Upper lobe of right lung (tissue), 1 donor: ENCODE data around the gene BRSK2. TPM values are rescaled to one million over a fixed set of nuclear protein-coding genes. Genes with fewer than 3 reads are reported as not detected.

Source experiments
- ATAC-seq: fragments of 200-7000 bp; cut with Tn5 transposase; one replicate; pipeline ENCODE4 v1.9.1; 2020; ENCODE audit warnings: mild to moderate bottlenecking, moderate library complexity
- DNase-seq: peaks from one replicate; pipeline ENCODE4 v3.0.0-alpha.2; 2020
- H3K27ac ChIP-seq: fragments of 200-600 bp; one replicate; pipeline ENCODE4 v1.8.0; 2022
- H3K27me3 ChIP-seq: fragments of 200-600 bp; one replicate; pipeline ENCODE4 v1.8.0; 2022; ENCODE audit warnings: mild to moderate bottlenecking
- H3K36me3 ChIP-seq: fragments of 200-600 bp; one replicate; pipeline ENCODE4 v1.8.0; 2022
- H3K4me1 ChIP-seq: fragments of 200-600 bp; one replicate; pipeline ENCODE4 v1.8.0; 2022
- H3K4me3 ChIP-seq: fragments of 200-600 bp; one replicate; pipeline ENCODE4 v1.8.0; 2022; ENCODE audit warnings: mild to moderate bottlenecking
- H3K9me3 ChIP-seq: fragments of 200-600 bp; one replicate; pipeline ENCODE4 v1.8.0; 2022
- intact Hi-C: fragments of 100-400 bp; cut with DNase I; formaldehyde crosslinking; loops from one replicate; pipeline ENCODE4 v1.11.0; 2022
- total RNA-seq: library from RNA; stranded (reverse); fragmentation: NEBNext Ultra II Directional; extraction: Animal tissue kit (Norgen Biotek cat#: 25700); gene quantifications from one replicate; pipeline ENCODE4 v1.2.1, GENCODE V29; 2021
- TF ChIP-seq, protein P1 (sequence below): fragments of 200-600 bp; IDR thresholded peaks from one replicate; pipeline ENCODE4 v1.8.0; 2022; ENCODE audit warnings: antibody characterized with exemption
- donor health status: DM: no; HTN: yes; CAD: no; lungs with severe emphysema.

The BRSK2 gene
- total RNA-seq, 1 donor from 2014 or later: 0.26 TPM

DNA sequence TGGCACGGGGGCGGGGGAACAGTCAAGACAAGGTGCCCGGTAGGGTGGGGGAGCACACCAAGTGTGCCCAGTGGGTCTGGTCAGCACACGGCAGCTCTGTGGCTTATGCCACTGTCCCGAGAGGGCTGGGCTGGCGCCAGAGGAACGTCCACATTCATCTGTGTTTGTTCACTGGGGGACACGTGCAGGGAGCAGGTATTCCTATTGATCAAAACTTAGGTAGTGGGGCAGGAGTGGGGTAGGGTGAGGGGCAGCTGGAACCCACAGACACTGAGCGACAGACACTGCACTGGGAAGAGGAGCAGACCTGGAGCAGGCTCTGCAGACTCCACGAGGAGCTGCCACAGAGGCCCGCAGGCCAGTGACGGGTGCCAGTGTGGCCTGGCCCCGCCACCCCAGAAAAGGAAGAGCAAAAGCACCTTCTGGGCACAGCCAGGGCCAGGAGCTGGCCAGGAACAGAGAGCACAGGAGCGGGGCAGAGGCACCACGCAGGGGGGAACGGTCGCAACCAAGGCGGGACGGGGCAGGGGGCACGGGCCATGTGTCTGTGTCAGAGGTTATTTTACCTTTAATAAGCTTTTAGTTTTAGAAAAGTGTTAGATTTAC is 98.9 kb downstream of the BRSK2 start:
- no peaks in the 10 kb centered on the region for H3K27me3 ChIP-seq
- peaks cover 34% of the 10 kb centered on the region for H3K4me1 ChIP-seq
- DNase-seq (peak; percentile 45), ATAC-seq (no peak)
- H3K36me3 ChIP-seq: no peaks in the 10 kb centered on the region
- TF ChIP-seq, protein P1, sequence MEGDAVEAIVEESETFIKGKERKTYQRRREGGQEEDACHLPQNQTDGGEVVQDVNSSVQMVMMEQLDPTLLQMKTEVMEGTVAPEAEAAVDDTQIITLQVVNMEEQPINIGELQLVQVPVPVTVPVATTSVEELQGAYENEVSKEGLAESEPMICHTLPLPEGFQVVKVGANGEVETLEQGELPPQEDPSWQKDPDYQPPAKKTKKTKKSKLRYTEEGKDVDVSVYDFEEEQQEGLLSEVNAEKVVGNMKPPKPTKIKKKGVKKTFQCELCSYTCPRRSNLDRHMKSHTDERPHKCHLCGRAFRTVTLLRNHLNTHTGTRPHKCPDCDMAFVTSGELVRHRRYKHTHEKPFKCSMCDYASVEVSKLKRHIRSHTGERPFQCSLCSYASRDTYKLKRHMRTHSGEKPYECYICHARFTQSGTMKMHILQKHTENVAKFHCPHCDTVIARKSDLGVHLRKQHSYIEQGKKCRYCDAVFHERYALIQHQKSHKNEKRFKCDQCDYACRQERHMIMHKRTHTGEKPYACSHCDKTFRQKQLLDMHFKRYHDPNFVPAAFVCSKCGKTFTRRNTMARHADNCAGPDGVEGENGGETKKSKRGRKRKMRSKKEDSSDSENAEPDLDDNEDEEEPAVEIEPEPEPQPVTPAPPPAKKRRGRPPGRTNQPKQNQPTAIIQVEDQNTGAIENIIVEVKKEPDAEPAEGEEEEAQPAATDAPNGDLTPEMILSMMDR: no peak
- no peak overlapping the region for H3K4me3 ChIP-seq
- no peaks in the 10 kb centered on the region for H3K9me3 ChIP-seq
- H3K27ac ChIP-seq: no peak overlapping the region
- intact Hi-C loops: no loop called here

DNA sequence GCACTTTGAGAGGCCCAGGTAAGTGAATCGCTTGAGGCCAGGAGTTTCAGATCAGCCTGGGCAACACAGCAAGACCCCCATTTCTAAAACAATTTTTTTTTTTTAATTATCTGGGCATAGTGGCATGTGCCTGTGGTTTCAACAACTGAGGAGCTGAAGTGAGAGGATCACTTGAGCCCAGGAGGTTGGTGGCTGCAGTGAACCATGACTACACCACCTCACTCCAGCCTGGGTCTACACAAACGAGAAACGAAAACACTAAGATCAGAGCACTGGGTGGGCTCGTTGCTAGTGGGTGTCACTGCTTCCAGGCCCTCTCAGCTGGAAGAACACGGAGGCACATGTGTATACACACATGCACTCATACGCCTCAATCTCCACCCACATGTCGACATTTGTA is 100.9 kb downstream of the BRSK2 start:
- Histone ChIP-seq H3K4me1 (peaks cover 31% of the 10 kb centered on the region), H3K27ac (no peak overlapping the region), H3K36me3 (no peaks in the 10 kb centered on the region), H3K27me3 (no peaks in the 10 kb centered on the region), H3K4me3 (no peak overlapping the region), H3K9me3 (no peaks in the 10 kb centered on the region)
- intact Hi-C loops: no loop called here
- TF ChIP-seq, protein P1: no peak
- DNase-seq (peak; percentile 16), ATAC-seq (no peak)

GRCh38 chr11:1491379-1491778 is 101.6 kb downstream of the BRSK2 start:
- H3K36me3 ChIP-seq: no peaks in the 10 kb centered on the region
- H3K27me3 ChIP-seq: no peaks in the 10 kb centered on the region
- ATAC-seq: no peak
- peaks cover 27% of the 10 kb centered on the region for H3K4me1 ChIP-seq
- no peak for DNase-seq
- H3K4me3 ChIP-seq: no peak overlapping the region
- TF ChIP-seq, protein P1: no peak
- H3K9me3 ChIP-seq: no peaks in the 10 kb centered on the region
- no peak overlapping the region for H3K27ac ChIP-seq
- intact Hi-C loops: no loop called here

- H3K4me3 ChIP-seq: no peak overlapping the region
- H3K36me3 ChIP-seq: no peaks in the 10 kb centered on the region
- H3K4me1 ChIP-seq: peaks cover 15% of the 10 kb centered on the region
- TF ChIP-seq, protein P1: no peak
- H3K27ac ChIP-seq: no peak overlapping the region
- no peak for ATAC-seq
- intact Hi-C loops: no loop called here
- no peaks in the 10 kb centered on the region for H3K9me3 ChIP-seq
- DNase-seq: no peak
- H3K27me3 ChIP-seq: no peaks in the 10 kb centered on the region
Observed at GRCh38 chr11:1493650-1494244, 104.0 kb downstream of the BRSK2 start.

DNA sequence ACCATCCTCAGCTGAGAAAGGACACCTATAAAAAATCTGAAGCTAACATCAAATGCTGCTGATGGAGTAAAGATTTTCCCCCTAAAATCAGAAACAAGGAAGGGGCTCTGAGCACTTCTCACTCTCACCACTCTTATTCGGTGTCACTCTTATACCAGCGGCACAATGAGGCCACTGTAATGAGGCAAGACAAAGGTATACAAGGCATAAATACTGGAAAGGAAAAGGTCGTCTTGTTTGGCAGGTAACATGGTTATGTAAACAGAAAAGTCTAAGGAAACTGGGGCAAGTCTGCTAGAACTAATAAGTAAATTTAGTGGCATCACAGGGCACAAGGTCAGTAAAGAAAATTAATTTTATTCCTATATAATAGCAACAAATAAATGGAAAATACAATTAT is 104.9 kb downstream of the BRSK2 start:
- H3K4me1 ChIP-seq: peaks cover 15% of the 10 kb centered on the region
- no peaks in the 10 kb centered on the region for H3K36me3 ChIP-seq
- H3K27me3 ChIP-seq: no peaks in the 10 kb centered on the region
- ATAC-seq (no peak), DNase-seq (no peak)
- no peaks in the 10 kb centered on the region for H3K9me3 ChIP-seq
- no peak overlapping the region for H3K27ac ChIP-seq
- intact Hi-C loops: no loop called here
- H3K4me3 ChIP-seq: no peak overlapping the region
- TF ChIP-seq, protein P1: no peak
